ENCODE measurements around the gene JAG1. TPM values are rescaled to one million over a fixed set of nuclear protein-coding genes. Genes with fewer than 3 reads are reported as not detected.
"Not testable (repeated sequence)": the region's sequence is repeated elsewhere in the genome, so short reads cannot be mapped to it uniquely, and the experiment has no call there.

Gene JAG1
- total and polyA plus RNA-seq, 8 donors = 13.9 to 60.1 (median 25.1) TPM

DNA sequence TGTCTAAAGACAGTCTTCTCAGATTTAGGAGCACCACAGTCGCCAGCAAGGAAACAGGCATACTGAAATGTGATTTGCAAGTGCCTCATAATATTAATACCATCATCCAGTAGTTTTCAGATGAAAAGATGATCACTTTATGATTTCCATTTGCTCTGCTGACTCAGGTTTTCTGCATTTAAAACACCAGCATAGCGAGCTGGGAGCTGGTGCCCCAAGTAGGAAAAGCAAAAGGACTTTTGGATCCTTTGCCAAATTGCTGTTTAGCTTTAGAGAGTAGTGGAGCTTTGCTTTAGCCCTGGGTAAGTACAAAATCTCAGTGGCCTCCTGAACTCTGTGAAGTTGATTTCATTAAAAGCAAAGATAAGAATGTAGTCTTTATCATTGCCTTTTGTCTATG lies 78.5 kb downstream of the JAG1 start:
- WGBS, 2 donors = 77 to 80% methylated on average over 2 of the region's 2 CpGs
- H3K27ac ChIP-seq = no peak overlapping the region

DNA sequence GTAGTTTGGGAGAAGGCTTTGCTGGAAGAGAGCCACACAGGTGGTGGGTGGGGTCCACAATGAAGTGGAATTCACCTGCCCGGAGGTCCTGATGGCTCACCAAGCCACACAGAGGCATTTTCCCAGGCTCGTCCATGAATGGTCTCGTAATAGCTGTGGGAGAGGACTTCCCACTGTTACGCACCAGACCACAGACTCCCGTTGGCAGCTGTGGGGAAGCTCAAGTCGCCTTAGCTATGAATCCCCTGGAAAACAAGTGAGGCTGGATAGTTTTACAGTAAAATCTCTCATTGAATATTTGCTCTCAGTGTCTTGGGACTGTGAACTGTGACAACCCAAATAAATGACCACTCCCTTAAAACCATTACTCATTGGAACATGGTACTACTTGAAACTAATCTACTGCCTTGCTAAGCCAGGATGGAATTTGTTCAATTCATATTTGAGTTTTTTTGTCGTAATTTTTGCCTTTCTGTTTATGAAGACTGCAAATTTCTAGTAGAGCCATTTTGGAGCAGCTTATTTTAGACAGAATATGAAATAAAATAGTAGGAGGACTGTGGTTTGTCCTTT lies 79.4 kb downstream of the JAG1 start:
- Histone ChIP-seq H3K4me3 (no peak overlapping the region), H3K27me3 (no peaks in the 10 kb centered on the region), H3K4me1 (no peaks in the 10 kb centered on the region), H3K36me3 (no peaks in the 10 kb centered on the region), H3K9me3 (no peaks in the 10 kb centered on the region), H3K27ac (no peak overlapping the region)
- 94 to 95% methylated on average over 7 of the region's 7 CpGs for WGBS, 2 donors
- no peak for TF ChIP-seq CTCF (IDR thresholded peaks at IDR 0.05)
- no peak for FAIRE-seq
- no peak for ATAC-seq
- intact Hi-C loops (cut with DNase I) = no loop called here
- no peak for DNase-seq

More for the DNA sequence above, 78.5 kb downstream of the JAG1 start:
- H3K4me3 ChIP-seq = no peak overlapping the region
- intact Hi-C loops (cut with DNase I) = no loop called here
- no peak for TF ChIP-seq CTCF (IDR thresholded peaks at IDR 0.05)
- H3K27me3 ChIP-seq = no peaks in the 10 kb centered on the region
- FAIRE-seq (no peak), DNase-seq (no peak), ATAC-seq (no peak)
- no peaks in the 10 kb centered on the region for H3K36me3 ChIP-seq
- H3K9me3 ChIP-seq = no peaks in the 10 kb centered on the region
- no peaks in the 10 kb centered on the region for H3K4me1 ChIP-seq

DNA sequence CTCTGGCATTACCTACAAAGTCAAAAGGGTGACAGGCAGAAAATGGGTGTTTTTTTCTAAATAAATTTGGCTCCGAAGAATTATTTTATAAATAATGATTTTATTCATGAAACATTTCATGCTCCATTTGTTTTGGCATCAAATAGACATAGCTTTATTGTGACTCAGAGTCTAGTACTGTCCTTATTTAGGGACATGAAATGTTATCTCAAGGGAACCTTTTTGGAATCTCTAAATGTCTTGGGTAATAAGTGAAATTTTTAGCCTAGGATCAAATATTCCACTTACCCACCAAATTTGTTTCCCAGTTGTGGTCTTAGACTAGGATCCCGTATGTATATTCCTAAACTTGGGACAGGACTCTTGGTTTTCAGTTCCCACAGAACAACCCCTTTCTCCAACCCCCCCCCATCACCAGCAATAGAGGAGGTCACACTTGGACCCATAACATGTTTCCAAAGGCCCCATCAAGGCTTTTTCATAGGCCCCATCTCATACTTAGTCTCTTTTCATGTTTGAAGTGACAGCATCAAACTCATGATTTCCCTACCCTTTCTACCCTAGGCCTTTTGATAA lies 81.8 kb downstream of the JAG1 start:
- TF ChIP-seq CTCF (IDR thresholded peaks at IDR 0.05) = no peak
- H3K27ac ChIP-seq = no peak overlapping the region
- DNase-seq (no peak), ATAC-seq (peak in 1 of 4 donors; percentile 53), FAIRE-seq (no peak)
- WGBS, 2 donors = 73 to 84% methylated on average over 2 of the region's 2 CpGs
- no peaks in the 10 kb centered on the region for H3K27me3 ChIP-seq
- H3K36me3 ChIP-seq = no peaks in the 10 kb centered on the region
- no peak overlapping the region for H3K4me3 ChIP-seq
- intact Hi-C loops (cut with DNase I) = no loop called here
- H3K9me3 ChIP-seq = no peaks in the 10 kb centered on the region
- H3K4me1 ChIP-seq = no peaks in the 10 kb centered on the region

- 97 to 100% methylated on average over 1 of the region's 1 CpG for WGBS, 2 donors
- ATAC-seq (no peak), FAIRE-seq (no peak), DNase-seq (no peak)
- no peak for TF ChIP-seq CTCF (IDR thresholded peaks at IDR 0.05)
- Histone ChIP-seq H3K9me3 (no peaks in the 10 kb centered on the region), H3K27me3 (no peaks in the 10 kb centered on the region), H3K4me1 (no peaks in the 10 kb centered on the region), H3K27ac (no peak overlapping the region), H3K36me3 (no peaks in the 10 kb centered on the region), H3K4me3 (no peak overlapping the region)
- intact Hi-C loops (cut with DNase I) = no loop called here
Observed at GRCh38 chr20:10590950-10591671, 82.7 kb downstream of the JAG1 start.

DNA sequence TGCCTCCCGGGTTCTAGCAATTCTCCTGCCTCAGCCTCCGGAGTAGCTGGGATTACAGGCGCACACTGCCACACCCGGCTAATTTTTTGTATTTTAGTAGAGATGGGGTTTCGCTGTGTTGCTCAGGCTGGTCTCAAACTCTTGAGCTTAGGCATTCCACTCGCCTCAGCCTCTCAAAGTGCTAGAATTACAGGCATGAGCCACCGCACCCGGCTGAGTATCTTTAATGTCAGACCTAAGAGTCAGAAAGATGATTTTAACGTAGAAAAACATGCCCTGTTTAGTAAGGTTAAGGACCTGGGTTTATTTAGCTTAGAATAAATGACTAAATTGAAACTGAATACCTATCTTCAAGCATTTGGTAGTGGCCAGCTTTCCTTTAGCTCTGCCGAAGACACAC lies 83.4 kb downstream of the JAG1 start:
- FAIRE-seq; H3K4me3 ChIP-seq; H3K27ac ChIP-seq; H3K27me3 ChIP-seq; intact Hi-C loops (cut with DNase I); H3K9me3 ChIP-seq; H3K36me3 ChIP-seq; H3K4me1 ChIP-seq; ATAC-seq; DNase-seq: not testable (repeated sequence)
- 95 to 97% methylated on average over 10 of the region's 10 CpGs for WGBS, 2 donors

Small RNAs within 50 kb of the gene (microRNA-seq; reads per million reads assigned to microRNA genes)
- 0.29 to 0.77 reads per million in 2 donors for gene MIR6870

Other genes starting within 250 kb of the JAG1 start
- gene MKKS, start 239.8 kb downstream of the JAG1 start, total RNA-seq = 10 to 100 TPM in 1 of 6 donors, 1 to 10 TPM in 5; 5.3 to 12.1 (median 7.3) TPM
- gene MKKS, start 239.8 kb downstream of the JAG1 start, polyA plus RNA-seq = 10 to 100 TPM in 1 of 2 donors, 1 to 10 TPM in 1; 7.5 to 15.3 TPM
- gene SLX4IP, start 238.7 kb downstream of the JAG1 start, total RNA-seq = 1 to 10 TPM; 2.5 to 6.4 (median 3.2) TPM
- 1 to 10 TPM; 2.7 TPM for gene SLX4IP, start 238.7 kb downstream of the JAG1 start, polyA plus RNA-seq

Data from pancreas (tissue), 10 donors.